Neural crest cell (in vitro differentiated cells): ENCODE results near the gene ICA1. TPM values are rescaled to one million over a fixed set of nuclear protein-coding genes. Genes with fewer than 3 reads are reported as not detected.

Source experiments
- DNase-seq: peaks from one replicate; pipeline ENCODE4 v3.0.0; 2021; ENCODE audit warnings: low read depth, mixed read lengths, low spot score
- H3K27ac Mint-ChIP-seq: one replicate; pipeline ENCODE4 v1.8.0; 2021; ENCODE audit warnings: mild to moderate bottlenecking, mixed read lengths; ENCODE audit not compliant: unreplicated experiment
- H3K27me3 Mint-ChIP-seq: 2 replicates; pipeline ENCODE4 v1.8.0; 2021; ENCODE audit warnings: low read depth, mild to moderate bottlenecking, mixed read lengths
- H3K36me3 Mint-ChIP-seq: 2 replicates; pipeline ENCODE4 v1.8.0; 2021; ENCODE audit warnings: low read depth, mild to moderate bottlenecking, mixed read lengths
- H3K4me1 Mint-ChIP-seq: 2 replicates; pipeline ENCODE4 v1.8.0; 2021; ENCODE audit warnings: mixed read lengths
- H3K4me3 Mint-ChIP-seq: one replicate; pipeline ENCODE4 v1.8.0; 2021; ENCODE audit warnings: mild to moderate bottlenecking, mixed read lengths
- H3K9me3 Mint-ChIP-seq: 2 replicates; pipeline ENCODE4 v1.8.0; 2021; ENCODE audit warnings: mixed read lengths
- total RNA-seq: library from RNA; stranded (reverse); gene quantifications from 2 replicates; pipeline ENCODE4 v1.2.1, GENCODE V29; 2021
- TF ChIP-seq, protein P1 (sequence below): fragments of 200-600 bp; sonication (generic); conservative IDR thresholded peaks from 2 replicates; pipeline ENCODE4 v1.5.0; 2021; ENCODE audit warnings: antibody characterized with exemption, mild to moderate bottlenecking

ICA1 gene
- total RNA-seq, 1 donor from 2014 or later: 4.2 TPM

- Mint-ChIP-seq H3K27ac (no peak overlapping the region), H3K9me3 (peaks cover 2% of the 10 kb centered on the region), H3K27me3 (no peaks in the 10 kb centered on the region)
These were observed 147.8 kb downstream of the ICA1 start for GRCh38 chr7:8114175-8114574.

GRCh38 chr7:8113184-8113583 lies 148.8 kb downstream of the ICA1 start:
- Mint-ChIP-seq H3K27ac (no peak overlapping the region), H3K27me3 (no peaks in the 10 kb centered on the region), H3K9me3 (peaks cover 2% of the 10 kb centered on the region), H3K4me1 (no peaks in the 10 kb centered on the region), H3K36me3 (no peaks in the 10 kb centered on the region), H3K4me3 (no peak overlapping the region)
- TF ChIP-seq, protein P1, sequence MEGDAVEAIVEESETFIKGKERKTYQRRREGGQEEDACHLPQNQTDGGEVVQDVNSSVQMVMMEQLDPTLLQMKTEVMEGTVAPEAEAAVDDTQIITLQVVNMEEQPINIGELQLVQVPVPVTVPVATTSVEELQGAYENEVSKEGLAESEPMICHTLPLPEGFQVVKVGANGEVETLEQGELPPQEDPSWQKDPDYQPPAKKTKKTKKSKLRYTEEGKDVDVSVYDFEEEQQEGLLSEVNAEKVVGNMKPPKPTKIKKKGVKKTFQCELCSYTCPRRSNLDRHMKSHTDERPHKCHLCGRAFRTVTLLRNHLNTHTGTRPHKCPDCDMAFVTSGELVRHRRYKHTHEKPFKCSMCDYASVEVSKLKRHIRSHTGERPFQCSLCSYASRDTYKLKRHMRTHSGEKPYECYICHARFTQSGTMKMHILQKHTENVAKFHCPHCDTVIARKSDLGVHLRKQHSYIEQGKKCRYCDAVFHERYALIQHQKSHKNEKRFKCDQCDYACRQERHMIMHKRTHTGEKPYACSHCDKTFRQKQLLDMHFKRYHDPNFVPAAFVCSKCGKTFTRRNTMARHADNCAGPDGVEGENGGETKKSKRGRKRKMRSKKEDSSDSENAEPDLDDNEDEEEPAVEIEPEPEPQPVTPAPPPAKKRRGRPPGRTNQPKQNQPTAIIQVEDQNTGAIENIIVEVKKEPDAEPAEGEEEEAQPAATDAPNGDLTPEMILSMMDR: no peak
- DNase-seq: no peak

More at GRCh38 chr7:8114175-8114574, 147.8 kb downstream of the ICA1 start:
- Mint-ChIP-seq H3K4me3 (no peak overlapping the region), H3K4me1 (no peaks in the 10 kb centered on the region), H3K36me3 (no peaks in the 10 kb centered on the region)
- TF ChIP-seq, protein P1: no peak
- no peak for DNase-seq

DNA sequence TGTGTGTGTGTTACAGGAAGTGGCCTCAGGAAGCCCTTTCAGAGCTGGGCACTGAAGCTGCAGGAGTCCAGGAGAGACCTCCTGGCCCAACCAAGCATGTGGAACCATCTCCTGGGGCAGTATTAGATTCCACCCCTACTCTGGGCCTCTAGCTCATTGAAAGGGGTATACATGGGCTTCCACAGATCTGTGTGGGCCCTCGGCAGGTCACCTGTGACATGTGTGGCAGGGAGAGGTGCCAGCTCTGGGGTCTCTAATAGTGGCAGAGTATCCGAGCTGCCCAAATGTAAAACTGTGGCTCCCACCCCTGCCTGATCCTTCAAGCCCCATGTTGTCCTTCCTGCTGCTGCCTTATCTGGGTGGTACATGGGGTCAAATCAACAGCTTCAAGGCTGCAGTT lies 149.3 kb downstream of the ICA1 start:
- H3K9me3 Mint-ChIP-seq: peaks cover 2% of the 10 kb centered on the region
- TF ChIP-seq, protein P1: no peak
- H3K4me1 Mint-ChIP-seq: no peaks in the 10 kb centered on the region
- no peak overlapping the region for H3K4me3 Mint-ChIP-seq
- no peak overlapping the region for H3K27ac Mint-ChIP-seq
- H3K27me3 Mint-ChIP-seq: no peaks in the 10 kb centered on the region
- no peaks in the 10 kb centered on the region for H3K36me3 Mint-ChIP-seq
- no peak for DNase-seq

DNA sequence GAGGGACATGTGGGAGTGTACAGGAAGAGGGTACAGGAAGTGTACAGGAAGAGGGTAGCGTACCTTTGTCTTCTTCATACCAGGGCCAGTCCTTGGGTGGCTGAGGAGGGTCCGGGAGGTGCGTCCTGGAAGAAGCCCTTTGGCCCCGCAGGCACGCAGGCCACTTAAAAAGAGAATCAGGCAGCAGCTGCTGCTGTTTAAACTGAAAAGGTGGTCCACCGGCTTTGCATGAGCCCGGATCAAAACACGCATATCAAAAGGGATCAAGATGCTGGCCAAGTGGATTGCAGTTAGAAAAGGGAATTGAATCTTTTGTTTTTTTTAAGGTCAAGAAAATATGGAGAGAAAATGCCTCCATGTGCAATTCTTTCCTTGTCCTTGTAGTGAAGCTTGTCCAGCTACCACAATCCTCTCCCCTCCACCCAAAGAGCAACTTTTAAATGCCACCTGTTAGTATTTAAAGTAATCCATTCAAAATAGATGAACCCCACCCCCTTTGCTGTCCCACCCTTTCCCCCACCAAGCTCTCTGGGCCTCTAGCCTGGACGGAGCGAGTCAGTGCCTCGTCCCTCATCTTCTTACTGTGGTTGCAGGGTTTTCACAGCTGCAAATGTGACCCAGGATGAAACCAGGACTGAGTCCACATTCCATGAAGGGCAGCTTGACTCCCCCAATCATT lies 150.5 kb downstream of the ICA1 start:
- TF ChIP-seq, protein P1: no peak

GRCh38 chr7:8109196-8110022 lies 152.6 kb downstream of the ICA1 start:
- H3K36me3 Mint-ChIP-seq: no peaks in the 10 kb centered on the region
- H3K9me3 Mint-ChIP-seq: peaks cover 2% of the 10 kb centered on the region
- H3K27ac Mint-ChIP-seq: no peak overlapping the region
- no peaks in the 10 kb centered on the region for H3K27me3 Mint-ChIP-seq
- TF ChIP-seq, protein P1: no peak
- H3K4me1 Mint-ChIP-seq: no peaks in the 10 kb centered on the region
- no peak overlapping the region for H3K4me3 Mint-ChIP-seq
- DNase-seq: no peak

More for the DNA sequence above, 150.5 kb downstream of the ICA1 start:
- peaks cover 2% of the 10 kb centered on the region for H3K9me3 Mint-ChIP-seq
- H3K27ac Mint-ChIP-seq: no peak overlapping the region
- no peaks in the 10 kb centered on the region for H3K4me1 Mint-ChIP-seq
- no peak for DNase-seq
- no peak overlapping the region for H3K4me3 Mint-ChIP-seq
- no peaks in the 10 kb centered on the region for H3K36me3 Mint-ChIP-seq
- no peaks in the 10 kb centered on the region for H3K27me3 Mint-ChIP-seq
